ENCODE measurements around the gene STIP1. TPM values are rescaled to one million over a fixed set of nuclear protein-coding genes. Genes with fewer than 3 reads are reported as not detected.

The STIP1 gene
- total and polyA plus RNA-seq, 10 of the 15 experiments (the other 5 are each of a cell fraction or from before 2014, with no cell fraction given) = 25.2 to 291 (median 191) TPM

DNA sequence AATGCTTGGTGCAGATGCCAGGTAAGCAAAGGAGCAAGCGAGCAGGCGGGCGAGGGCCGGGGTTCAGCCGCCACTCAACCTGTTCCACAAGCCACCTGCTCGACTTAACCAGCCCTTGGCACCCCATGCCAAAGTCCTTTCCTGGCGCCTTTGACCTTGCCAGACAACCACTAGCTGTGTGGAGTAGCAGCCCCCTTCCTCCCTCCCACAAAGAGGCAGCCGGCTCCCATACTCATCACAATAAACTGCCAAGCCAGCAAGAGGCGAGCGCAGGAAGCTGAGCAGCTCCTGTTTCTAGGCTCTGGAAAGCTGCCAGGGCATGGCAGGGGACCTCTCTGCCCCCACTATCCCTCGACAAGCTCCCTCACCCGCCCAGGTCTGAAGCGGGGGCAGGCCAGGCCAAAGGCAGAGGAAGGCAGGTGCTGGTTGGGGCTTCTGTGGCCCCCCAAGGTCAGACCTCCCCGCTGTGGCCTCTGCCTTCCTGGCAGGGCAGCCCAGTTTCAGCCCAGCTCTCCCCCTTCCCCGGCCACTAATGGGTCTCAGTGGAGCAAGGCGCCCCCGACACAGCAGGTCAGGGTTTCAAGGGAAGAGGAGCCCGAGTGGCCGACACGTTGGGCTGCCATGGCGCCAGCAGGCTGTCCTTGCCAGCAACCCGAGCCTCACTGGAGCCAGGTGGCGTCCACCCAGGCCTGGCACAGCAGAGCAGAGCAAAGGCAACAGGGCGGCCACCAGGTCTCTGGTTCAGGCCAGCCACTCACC, 35.3 kb upstream of the STIP1 start:
- no peak for ATAC-seq
- Histone ChIP-seq H3K36me3 (ENCODE audit: control insufficient read depth in 2 of 2, insufficient read depth in 2 of 2, low read length in 1 of 2) (no peaks in the 10 kb centered on the region), H3K79me2 (ENCODE audit: control insufficient read depth, insufficient read depth, low read length) (no peaks in the 10 kb centered on the region), H2AFZ (ENCODE audit: control insufficient read depth, low read depth, low read length) (no peak overlapping the region), H3K27ac (ENCODE audit: control insufficient read depth, insufficient read depth) (no peak overlapping the region), H3K9me3 (replicated peaks; ENCODE audit: control insufficient read depth, insufficient read depth, low read length) (no peaks in the 10 kb centered on the region), H4K20me1 (ENCODE audit: control insufficient read depth, insufficient read depth) (0 out of 2 replicates have a peak, but pooled peaks cover 3% of the 10 kb centered on the region), H3K4me1 (ENCODE audit: control insufficient read depth, insufficient read depth, low read length) (no peaks in the 10 kb centered on the region), H3K4me2 (ENCODE audit: control insufficient read depth, insufficient read depth) (no peak overlapping the region), H3K9ac (ENCODE audit: control insufficient read depth, insufficient read depth, low read length) (no peak overlapping the region), H3K27me3 (replicated peaks in 1 of 2; ENCODE audit: control insufficient read depth in 2 of 2, insufficient read depth in 2 of 2, low read length in 1 of 2) (no peaks in the 10 kb centered on the region), H3K4me3 (no peak overlapping the region)
- SMC1A ChIA-PET (ENCODE audit: uncharacterized antibody, unreplicated experiment) = interaction anchor here (1.2 to 3.1 kb wide), 3 partner anchors 125 to 313 kb away, joined by 3 to 12 read pairs (median 3); no protein-coding TSS in a partner anchor
- no TSS peak for BruUV-seq (replicated peaks)
- FAIRE-seq = no peak
- intact Hi-C loops (cut with micrococcal nuclease; ENCODE audit: unreplicated experiment) = no loop called here
- in situ Hi-C loops (cut with MboI) = no loop called here
- CTCF ChIA-PET = interaction anchor here (0.5 to 8.8 kb wide), 9 partner anchors 8 to 428 kb away, joined by 3 to 68 read pairs (median 5); partner anchors contain the start of genes MARK2 and ZFTA
- no peak for DNase-seq (ENCODE audit: low read depth, low spot score)
- RAD21 ChIA-PET (ENCODE audit: unreplicated experiment) = no interaction called here
- POLR2A ChIA-PET = interaction anchor here (1.1 kb wide), 1 partner anchor 312 kb away, joined by 4 read pairs; the partner anchor contains the start of gene MARK2
- WGBS (ENCODE audit: insufficient coverage, insufficient replicate concordance, low lambda C conversion rate, missing lambda C conversion rate) = 51% methylated on average over 24 of the region's 24 CpGs
- TF ChIP-seq BRCA1 (IDR thresholded peaks at IDR 0.05; ENCODE audit: low read depth, low read length) (no peak), SMAD5 (IDR thresholded peaks at IDR 0.05; ENCODE audit: low read depth) (no peak), ESRRA (IDR thresholded peaks at IDR 0.05; ENCODE audit: low read length) (no peak), SIX5 (IDR thresholded peaks at IDR 0.05; ENCODE audit: low read depth, low read length, severe bottlenecking) (no peak), STAT3 (IDR thresholded peaks at IDR 0.05; ENCODE audit: low read depth, low read length) (no peak), FOXK2 (IDR thresholded peaks at IDR 0.05) (no peak), MYB (IDR thresholded peaks at IDR 0.05; ENCODE audit: borderline replicate concordance, low read depth, low read length) (no peak), LARP7 (IDR thresholded peaks at IDR 0.05) (no peak), SIN3A (IDR thresholded peaks at IDR 0.05; ENCODE audit: low read depth, low read length) (no peak), PML (IDR thresholded peaks at IDR 0.05; ENCODE audit: low read length) (no peak), CEBPB (IDR thresholded peaks at IDR 0.05; ENCODE audit: borderline replicate concordance in 1 of 2, low read depth in 2 of 2, low read length in 2 of 2) (no peak), EP300 (IDR thresholded peaks at IDR 0.05; ENCODE audit: borderline replicate concordance in 1 of 2, control insufficient read depth in 1 of 2, low read depth in 2 of 2, low read length in 2 of 2) (no peak), SUPT20H (IDR thresholded peaks at IDR 0.05; ENCODE audit: borderline replicate concordance, control insufficient read depth, low read depth, low read length) (no peak), JUND (IDR thresholded peaks at IDR 0.05; ENCODE audit: low read depth, low read length) (no peak)
- TF ChIP-seq, protein P1, sequence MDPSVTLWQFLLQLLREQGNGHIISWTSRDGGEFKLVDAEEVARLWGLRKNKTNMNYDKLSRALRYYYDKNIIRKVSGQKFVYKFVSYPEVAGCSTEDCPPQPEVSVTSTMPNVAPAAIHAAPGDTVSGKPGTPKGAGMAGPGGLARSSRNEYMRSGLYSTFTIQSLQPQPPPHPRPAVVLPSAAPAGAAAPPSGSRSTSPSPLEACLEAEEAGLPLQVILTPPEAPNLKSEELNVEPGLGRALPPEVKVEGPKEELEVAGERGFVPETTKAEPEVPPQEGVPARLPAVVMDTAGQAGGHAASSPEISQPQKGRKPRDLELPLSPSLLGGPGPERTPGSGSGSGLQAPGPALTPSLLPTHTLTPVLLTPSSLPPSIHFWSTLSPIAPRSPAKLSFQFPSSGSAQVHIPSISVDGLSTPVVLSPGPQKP (IDR thresholded peaks at IDR 0.05; ENCODE audit: low read depth, low read length) = no peak
- TF ChIP-seq, protein P2, sequence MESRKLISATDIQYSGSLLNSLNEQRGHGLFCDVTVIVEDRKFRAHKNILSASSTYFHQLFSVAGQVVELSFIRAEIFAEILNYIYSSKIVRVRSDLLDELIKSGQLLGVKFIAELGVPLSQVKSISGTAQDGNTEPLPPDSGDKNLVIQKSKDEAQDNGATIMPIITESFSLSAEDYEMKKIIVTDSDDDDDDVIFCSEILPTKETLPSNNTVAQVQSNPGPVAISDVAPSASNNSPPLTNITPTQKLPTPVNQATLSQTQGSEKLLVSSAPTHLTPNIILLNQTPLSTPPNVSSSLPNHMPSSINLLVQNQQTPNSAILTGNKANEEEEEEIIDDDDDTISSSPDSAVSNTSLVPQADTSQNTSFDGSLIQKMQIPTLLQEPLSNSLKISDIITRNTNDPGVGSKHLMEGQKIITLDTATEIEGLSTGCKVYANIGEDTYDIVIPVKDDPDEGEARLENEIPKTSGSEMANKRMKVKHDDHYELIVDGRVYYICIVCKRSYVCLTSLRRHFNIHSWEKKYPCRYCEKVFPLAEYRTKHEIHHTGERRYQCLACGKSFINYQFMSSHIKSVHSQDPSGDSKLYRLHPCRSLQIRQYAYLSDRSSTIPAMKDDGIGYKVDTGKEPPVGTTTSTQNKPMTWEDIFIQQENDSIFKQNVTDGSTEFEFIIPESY (IDR thresholded peaks at IDR 0.05) = no peak
- TF ChIP-seq, protein P3, sequence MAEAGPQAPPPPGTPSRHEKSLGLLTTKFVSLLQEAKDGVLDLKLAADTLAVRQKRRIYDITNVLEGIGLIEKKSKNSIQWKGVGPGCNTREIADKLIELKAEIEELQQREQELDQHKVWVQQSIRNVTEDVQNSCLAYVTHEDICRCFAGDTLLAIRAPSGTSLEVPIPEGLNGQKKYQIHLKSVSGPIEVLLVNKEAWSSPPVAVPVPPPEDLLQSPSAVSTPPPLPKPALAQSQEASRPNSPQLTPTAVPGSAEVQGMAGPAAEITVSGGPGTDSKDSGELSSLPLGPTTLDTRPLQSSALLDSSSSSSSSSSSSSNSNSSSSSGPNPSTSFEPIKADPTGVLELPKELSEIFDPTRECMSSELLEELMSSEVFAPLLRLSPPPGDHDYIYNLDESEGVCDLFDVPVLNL (IDR thresholded peaks at IDR 0.05; ENCODE audit: low read depth, low read length) = no peak

Measured in GM12878 (cell line).